NOMO-1 treated with dmso at 0.1 percent for 144 hours (cell line): ENCODE measurements around the gene CLNK.
"Not testable (repeated sequence)": the region's sequence is repeated elsewhere in the genome, so short reads cannot be mapped to it uniquely, and the experiment has no call there.

Experiments
- DNase-seq: peaks from one replicate; lab custom pipeline; 2025; ENCODE audit not compliant: unreplicated experiment; lab: John Stamatoyannopoulos, UW

Gene CLNK

DNA sequence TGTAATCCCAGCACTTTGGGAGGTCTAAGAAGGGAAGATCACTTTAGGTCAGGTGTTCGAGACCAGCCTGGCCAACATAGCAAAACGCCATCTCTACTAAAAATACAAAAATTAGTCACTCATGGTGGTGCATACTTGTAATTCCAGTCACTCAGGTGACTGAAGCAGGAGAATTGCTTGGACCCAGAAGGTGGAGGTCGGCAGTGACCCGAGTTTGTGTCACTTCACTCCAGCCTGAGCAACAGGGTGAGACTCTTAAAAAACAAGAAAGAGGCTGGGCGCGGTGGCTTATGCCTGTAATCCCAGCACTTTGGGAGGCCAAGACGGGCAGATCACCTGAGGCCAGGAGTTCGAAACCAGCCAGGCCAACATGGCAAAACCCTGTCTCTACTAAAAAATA, 69.6 kb downstream of the CLNK start:
- DNase-seq = not testable (repeated sequence)

DNA sequence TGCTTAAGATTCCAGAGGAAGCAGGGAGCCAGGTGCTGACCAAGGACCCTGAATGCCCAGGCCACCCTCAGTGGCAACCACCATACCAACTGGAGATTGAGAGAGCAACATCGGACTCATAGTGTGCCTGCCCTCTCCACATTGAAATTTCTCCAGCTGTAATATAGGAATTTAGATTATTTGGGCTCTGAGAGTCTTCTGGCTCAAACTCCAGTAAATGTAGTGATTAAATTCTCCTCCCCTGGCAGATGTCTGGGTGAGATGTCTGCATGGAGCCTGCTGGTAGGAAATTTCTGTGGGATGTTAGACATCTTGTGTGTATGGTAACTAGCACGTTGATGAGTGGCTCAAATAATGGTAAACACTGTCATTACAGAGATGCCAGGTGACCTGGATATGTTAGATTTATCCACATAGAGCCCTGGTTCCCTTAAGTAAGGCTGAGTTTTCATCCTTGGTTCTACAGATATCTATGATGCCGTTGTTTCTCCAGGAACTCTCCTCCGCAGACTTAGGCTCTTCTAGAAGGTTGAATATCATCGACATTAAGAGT, 70.6 kb downstream of the CLNK start:
- no peak for DNase-seq

- DNase-seq = no peak
These were observed 72.1 kb downstream of the CLNK start for GRCh38 chr4:10612476-10612875.

DNA sequence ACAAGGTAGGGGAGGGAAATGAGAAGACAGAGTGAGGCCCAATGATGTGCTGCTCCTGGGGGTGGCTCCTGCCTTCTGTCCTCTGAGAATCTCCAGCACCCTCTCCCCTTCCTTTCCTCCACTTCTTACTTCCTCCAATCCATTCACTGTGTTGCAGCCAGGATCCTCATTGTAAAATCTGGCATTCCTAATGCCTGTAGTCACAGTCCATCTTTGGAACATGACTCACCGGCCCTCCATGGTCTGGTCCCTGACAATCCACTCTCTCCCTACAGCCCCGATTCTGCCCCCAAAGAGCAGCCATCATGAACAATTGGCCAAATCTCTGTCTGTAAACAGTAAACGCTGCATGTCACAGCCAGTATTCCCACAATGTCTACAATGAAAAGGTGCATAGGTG, 72.9 kb downstream of the CLNK start:
- DNase-seq = no peak

DNA sequence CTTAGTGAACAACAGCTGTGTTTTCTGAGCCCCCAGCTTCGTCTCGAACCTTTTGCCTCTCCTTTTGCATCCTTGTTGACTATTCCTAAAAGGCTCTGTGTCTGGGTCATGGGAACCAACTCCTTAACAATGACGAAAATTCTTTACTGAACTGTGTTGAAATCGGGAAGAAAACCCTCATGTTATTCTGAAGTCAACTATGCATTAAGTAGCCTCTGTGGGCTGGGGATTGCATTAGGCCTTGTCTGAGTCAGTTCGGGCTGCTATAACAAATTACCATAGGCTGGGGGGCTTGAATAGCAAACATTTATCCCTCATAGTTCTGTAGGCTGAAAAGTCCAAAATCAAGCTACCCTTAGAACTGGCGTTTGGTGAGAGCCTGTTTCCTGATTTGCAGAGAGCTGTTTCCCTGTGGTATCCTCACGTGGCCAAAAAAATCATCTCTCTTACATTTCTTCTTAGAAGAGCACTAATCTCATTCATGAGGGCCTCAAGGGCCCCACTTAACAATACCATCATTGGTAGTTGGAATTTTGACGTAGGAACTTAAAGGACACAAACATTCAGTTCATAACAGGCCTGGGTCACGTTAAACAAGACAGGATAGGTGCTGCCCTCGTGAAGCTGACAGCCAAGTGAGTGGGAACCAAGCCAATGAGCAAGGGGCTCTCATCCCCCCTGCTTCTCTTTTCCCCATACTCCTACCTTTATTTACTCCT, 75.9 kb downstream of the CLNK start:
- no peak for DNase-seq

DNA sequence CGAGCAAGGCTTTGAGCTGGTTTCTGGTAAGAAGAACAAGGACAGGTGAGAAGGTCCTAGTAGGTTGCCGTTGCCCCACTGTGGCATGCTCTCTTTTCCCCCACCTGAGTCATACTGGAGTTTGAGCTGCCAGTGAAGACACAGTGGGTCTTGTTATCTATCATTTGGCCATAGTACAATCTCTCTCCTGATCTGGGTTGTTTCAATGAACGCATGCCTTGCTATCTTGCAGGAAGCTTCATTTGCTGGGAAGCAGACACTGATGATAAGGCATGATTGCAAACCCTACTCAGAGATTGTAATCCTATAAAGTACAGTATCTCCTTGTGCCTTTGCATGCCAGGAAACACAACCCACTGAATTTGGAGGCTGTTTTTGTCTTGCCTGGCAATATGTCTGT, 77.4 kb downstream of the CLNK start:
- no peak for DNase-seq

DNA sequence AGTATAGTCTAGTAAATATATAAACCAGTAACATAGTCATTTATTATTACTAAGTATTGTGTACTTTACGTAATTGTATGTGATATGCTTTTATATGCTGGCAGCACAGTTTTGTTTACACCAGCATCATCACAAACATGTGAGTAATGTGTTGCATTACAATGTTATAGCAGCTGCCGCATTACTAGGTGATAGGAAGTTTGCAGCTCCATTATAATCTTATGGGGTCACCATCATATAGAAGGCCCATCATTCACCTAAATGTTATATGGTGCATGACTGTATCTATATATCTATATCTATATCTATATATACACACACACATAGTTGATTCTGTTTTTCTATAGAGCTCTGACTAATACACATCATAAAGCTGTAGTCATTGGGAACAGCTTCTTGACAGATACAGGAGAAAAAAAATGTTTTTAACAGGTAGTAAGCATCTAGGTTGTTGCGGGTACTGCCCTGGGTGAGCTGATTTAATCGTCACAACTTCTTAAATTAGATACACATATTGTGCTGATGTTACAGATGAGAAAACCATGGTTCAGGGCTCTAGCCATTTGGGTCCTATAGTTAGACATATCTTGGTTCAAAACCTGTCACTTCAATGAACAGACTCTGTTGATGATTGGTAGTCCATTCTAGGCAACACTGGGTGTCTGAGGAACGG, 77.9 kb downstream of the CLNK start:
- DNase-seq = no peak

DNA sequence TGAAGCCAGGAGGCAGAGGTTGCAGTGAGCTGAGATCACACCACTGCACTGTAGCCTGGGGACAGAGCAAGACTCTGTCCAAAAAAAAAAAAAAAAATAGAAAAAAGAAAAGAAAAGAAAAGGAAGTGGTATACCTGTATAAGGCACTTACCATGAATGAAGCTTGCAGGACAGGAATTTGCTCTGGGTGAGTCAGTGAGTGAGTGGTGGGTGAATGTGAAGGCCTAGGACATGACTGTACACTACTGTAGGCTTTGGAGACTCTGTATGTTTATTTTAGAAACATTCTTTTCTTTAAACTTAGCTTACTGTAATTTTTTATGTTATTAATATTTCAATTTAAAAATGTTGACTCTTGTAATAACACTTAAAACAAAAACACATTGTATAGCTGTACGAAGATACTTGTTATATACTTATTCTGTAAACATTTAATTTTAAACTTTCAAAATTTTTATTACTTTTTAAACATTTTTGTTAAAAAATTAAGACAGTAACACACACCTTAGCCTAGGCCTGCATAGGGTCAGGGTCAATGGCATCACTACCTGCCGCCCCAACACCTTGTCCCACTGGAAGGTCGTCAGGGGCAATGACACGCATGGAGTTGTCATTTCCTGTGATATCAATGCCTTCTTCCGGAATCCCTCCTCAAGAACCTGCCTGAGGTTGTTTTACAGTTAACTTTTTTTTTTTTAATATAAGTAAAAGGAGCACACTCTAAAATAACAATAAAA, 78.7 kb downstream of the CLNK start:
- no peak for DNase-seq

DNA sequence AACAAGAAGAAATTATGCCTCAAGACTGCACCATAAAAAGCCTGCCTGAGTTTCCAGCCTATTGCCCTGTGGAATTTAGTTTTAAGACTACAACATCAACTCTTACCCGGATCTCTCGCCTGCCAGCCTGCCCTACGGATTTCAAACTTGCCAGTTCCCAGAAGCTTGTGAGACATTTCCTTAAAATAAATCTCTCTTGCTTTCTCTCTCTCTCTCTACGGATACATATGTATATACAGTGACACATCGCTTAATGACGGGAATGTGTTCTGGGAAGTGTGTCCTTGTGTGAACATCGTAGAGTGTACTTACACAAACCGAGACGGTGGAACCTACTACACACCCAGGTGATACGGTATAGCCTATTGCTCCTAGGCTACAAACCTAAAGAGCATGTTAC, 79.5 kb downstream of the CLNK start:
- DNase-seq = no peak

DNA sequence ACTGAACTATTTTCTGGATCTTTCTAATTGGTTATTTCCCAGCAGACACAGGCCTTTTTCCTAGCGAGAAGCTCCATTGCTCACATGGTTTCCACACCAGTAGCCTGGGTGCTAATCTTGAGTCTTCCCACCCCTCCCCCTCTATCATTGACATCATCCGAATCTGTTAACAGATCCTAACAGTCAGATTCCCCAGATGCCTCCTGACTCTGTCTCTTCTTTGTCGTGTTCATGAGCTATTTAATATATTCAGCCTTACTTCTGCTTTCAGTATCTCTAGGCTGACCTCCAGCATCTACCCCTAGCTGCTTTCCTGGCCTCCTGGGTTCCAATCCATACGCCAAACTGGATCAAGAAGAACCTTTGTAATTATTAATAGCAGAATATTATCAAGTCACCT, 85.0 kb downstream of the CLNK start:
- DNase-seq = no peak

GRCh38 chr4:10598829-10599228, 85.7 kb downstream of the CLNK start:
- DNase-seq = no peak

GRCh38 chr4:10596586-10597290, 87.8 kb downstream of the CLNK start:
- DNase-seq = no peak

DNA sequence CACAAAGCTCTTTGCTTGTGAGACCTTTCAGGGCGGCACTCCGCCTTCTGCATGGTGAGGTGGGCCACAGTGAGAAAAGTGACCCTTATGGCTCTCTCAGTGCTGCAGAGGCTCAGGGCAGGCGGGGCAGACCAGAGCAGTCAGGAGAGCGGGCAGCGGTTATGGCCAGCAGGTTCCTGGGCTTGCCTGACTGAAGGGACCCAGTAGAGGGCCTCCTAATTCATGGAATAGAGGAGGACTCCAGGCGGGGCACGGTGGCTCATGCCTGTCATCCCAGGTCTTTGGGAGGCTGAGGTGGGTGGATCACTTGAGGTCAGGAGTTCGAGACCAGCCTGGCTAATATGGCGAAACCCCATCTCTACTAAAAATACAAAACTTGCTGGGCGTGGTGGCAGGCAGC, 91.4 kb downstream of the CLNK start:
- no peak for DNase-seq

DNA sequence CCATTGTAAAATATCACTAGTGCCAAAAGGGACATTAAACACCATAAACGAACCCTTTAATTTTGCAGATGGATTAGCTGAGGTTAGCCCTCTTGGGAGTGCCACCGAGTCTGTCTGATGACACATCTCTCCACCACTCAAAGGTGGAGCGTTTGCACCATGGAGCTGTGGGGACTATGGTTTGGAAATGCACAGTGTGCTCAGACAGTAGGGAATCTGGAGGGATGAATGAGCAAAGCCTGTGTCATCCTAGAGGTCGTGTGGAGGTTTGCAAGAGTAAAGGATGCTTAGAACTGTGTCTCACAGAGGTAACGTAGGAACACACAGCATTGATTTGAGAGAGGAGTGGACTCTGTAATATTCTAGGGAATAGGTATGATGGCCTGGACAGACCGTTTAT, 93.7 kb downstream of the CLNK start:
- DNase-seq = no peak

DNA sequence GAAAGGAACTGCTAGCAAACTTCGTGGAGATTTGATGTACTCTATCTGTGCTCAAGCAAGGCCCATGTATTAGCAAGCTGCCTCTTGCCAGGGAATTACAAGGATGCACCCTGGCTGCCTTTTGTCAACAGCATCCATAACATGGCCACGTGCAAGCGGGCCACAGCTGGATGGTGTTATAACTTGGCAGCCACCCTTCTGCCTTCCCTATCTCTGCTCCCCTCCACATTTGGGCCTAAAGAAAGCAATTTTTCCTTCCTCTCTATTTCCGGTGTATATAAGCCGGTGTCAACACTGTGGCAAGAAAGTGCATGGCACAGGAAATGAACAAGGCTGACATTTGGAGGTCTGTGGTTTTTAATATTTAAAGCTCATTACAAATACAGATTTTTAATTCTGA, 94.8 kb downstream of the CLNK start:
- no peak for DNase-seq

- no peak for DNase-seq
These were observed 95.2 kb downstream of the CLNK start for GRCh38 chr4:10589321-10589720.

DNA sequence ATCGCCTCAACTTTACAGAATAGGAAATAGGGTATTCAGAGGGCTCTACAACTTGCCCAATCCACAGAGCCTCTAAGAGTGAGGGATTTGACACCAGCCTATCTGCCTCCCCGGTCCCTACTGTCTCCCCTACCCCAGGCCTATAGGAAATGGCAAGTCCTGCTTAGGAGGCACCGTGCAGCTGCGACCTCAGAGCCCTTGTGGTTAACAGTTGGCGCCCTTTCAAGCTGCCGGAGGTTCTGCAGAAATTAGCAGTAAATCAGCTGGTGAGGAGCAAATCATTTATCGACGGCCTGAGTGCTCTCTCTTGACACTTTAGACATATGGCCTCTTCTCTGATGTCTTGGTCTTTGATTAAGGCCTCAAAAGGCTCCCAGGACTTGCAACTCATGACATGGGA, 96.9 kb downstream of the CLNK start:
- DNase-seq = no peak

GRCh38 chr4:10587296-10587695, 97.3 kb downstream of the CLNK start:
- no peak for DNase-seq

- no peak for DNase-seq
These were observed 100.5 kb downstream of the CLNK start for GRCh38 chr4:10584042-10584441.

DNA sequence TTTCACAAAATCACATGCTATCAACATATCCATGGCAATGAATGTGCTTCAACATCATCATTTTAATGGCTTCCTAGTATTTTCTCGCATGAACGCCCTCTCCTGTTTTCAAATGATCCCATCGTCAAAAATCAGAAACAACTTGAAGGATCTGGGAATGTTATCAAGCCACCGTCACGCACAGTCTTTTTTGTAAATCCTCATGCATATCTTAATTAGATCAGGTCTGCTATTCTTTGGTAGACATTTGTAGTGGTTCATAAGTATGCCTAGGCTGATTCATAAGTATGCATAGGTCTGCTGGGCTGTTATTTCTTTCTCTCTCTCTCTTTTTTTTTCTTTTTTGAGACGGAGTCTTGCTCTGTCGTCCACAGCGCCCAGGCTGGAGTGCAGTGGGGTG, 101.6 kb downstream of the CLNK start:
- DNase-seq = no peak

DNA sequence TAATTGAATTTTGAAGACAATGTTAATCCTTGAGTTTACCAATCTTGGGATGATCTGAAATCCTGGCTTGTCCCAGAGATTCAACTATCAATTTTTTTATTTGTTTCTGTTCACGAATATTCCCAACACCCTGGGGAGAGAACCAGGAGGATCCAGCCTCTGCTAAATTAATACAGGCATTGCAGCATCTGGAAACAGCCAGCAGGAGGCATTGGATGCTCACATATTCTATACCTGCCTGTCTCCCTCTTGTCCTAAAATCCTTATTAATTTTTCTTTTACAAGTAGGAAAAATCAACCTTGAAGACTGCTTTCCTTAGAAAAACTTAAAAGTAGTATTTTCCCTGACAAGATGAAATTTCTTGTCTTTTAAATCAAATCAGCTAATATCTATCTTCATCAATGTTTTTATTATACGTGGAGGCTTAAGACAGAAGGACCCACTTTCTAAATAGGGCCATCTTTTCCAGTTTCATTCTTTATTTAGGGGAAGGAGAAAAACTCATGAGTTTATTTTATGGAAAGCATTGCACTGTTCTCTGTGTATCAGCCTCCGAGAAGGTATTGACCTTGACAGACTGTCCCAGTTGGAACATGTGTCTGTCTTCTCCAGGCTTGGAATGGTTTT, 102.4 kb downstream of the CLNK start:
- no peak for DNase-seq
